Activated effector memory CD4-positive, alpha-beta T cell treated with Interleukin-2 at 50 U/mL for 16 hours (primary cell): ENCODE data around the gene CMBL.
"Not testable (repeated sequence)": the region's sequence is repeated elsewhere in the genome, so short reads cannot be mapped to it uniquely, and the experiment has no call there.

Source experiments
- DNase-seq: peaks from one replicate; pipeline ENCODE4 v3.0.0-alpha.2; 2020

The CMBL gene

GRCh38 chr5:10310066-10310779 is 2.5 kb upstream of the CMBL start:
- DNase-seq = no peak

- DNase-seq = no peak
Measured at GRCh38 chr5:10308844-10309243, 1.1 kb upstream of the CMBL start.

- no peak for DNase-seq
Measured at GRCh38 chr5:10306806-10307205, 896 bp downstream of the CMBL start.

- no peak for DNase-seq
Measured at GRCh38 chr5:10306114-10306513, 1.6 kb downstream of the CMBL start.

- DNase-seq = no peak
Measured at GRCh38 chr5:10304932-10305331, 2.8 kb downstream of the CMBL start.

GRCh38 chr5:10303699-10304170 is 4.0 kb downstream of the CMBL start:
- DNase-seq = no peak

- DNase-seq = no peak
Measured at GRCh38 chr5:10303201-10303600, 4.5 kb downstream of the CMBL start.

- DNase-seq = no peak
Measured at GRCh38 chr5:10301842-10302610, 5.7 kb downstream of the CMBL start.

GRCh38 chr5:10301266-10301665 is 6.4 kb downstream of the CMBL start:
- DNase-seq = no peak

GRCh38 chr5:10300246-10300645 is 7.5 kb downstream of the CMBL start:
- DNase-seq = no peak

GRCh38 chr5:10297646-10298204 is 10.0 kb downstream of the CMBL start:
- DNase-seq = no peak

GRCh38 chr5:10295619-10296326 is 11.9 kb downstream of the CMBL start:
- DNase-seq = no peak

GRCh38 chr5:10293907-10294662 is 13.6 kb downstream of the CMBL start:
- no peak for DNase-seq

- DNase-seq = no peak
Measured at GRCh38 chr5:10291692-10292339, 15.9 kb downstream of the CMBL start.

GRCh38 chr5:10290438-10290837 is 17.3 kb downstream of the CMBL start:
- DNase-seq = no peak

GRCh38 chr5:10289991-10290390 is 17.7 kb downstream of the CMBL start:
- DNase-seq = no peak

- DNase-seq = no peak
Measured at GRCh38 chr5:10289353-10289752, 18.3 kb downstream of the CMBL start.

- no peak for DNase-seq
Measured at GRCh38 chr5:10288592-10289219, 19.0 kb downstream of the CMBL start.

- DNase-seq = no peak
Measured at GRCh38 chr5:10286862-10287227, 20.9 kb downstream of the CMBL start.

- no peak for DNase-seq
Measured at GRCh38 chr5:10286162-10286861, 21.4 kb downstream of the CMBL start.

- DNase-seq = not testable (repeated sequence)
Measured at GRCh38 chr5:10285362-10285761, 22.3 kb downstream of the CMBL start.
